ENCODE results near the gene CD80.
"Not testable (repeated sequence)": the region's sequence is repeated elsewhere in the genome, so short reads cannot be mapped to it uniquely, and the experiment has no call there.

Gene CD80

GRCh38 chr3:119553823-119554415 lies 5.5 kb downstream of the CD80 start:
- DNase-seq (ENCODE audit: extremely low read depth, low read depth) = no peak
- no peak for TF ChIP-seq CTCF (IDR thresholded peaks at IDR 0.05; ENCODE audit: low read depth, low read length)

- DNase-seq (ENCODE audit: extremely low read depth, low read depth) = not testable (repeated sequence)
Measured at GRCh38 chr3:119552928-119553327, 6.5 kb downstream of the CD80 start.

GRCh38 chr3:119551598-119551997 lies 7.8 kb downstream of the CD80 start:
- no peak for TF ChIP-seq CTCF (IDR thresholded peaks at IDR 0.05; ENCODE audit: low read depth, low read length)
- no peak for DNase-seq (ENCODE audit: extremely low read depth, low read depth)

- TF ChIP-seq CTCF (IDR thresholded peaks at IDR 0.05; ENCODE audit: low read depth, low read length) = no peak
- no peak for DNase-seq (ENCODE audit: extremely low read depth, low read depth)
Measured at GRCh38 chr3:119550192-119550910, 9.1 kb downstream of the CD80 start.

GRCh38 chr3:119548341-119548740 lies 11.1 kb downstream of the CD80 start:
- no peak for TF ChIP-seq CTCF (IDR thresholded peaks at IDR 0.05; ENCODE audit: low read depth, low read length)
- no peak for DNase-seq (ENCODE audit: extremely low read depth, low read depth)

GRCh38 chr3:119547227-119547626 lies 12.2 kb downstream of the CD80 start:
- TF ChIP-seq CTCF (IDR thresholded peaks at IDR 0.05; ENCODE audit: low read depth, low read length) = no peak
- DNase-seq (ENCODE audit: extremely low read depth, low read depth) = no peak

GRCh38 chr3:119543147-119543546 lies 16.3 kb downstream of the CD80 start:
- TF ChIP-seq CTCF (IDR thresholded peaks at IDR 0.05; ENCODE audit: low read depth, low read length) = no peak
- DNase-seq (ENCODE audit: extremely low read depth, low read depth) = no peak

All from AG09319 (cell line).